SW 1271 (cell line): ENCODE measurements around the gene TMCC1.
"Not testable (repeated sequence)": the region's sequence is repeated elsewhere in the genome, so short reads cannot be mapped to it uniquely, and the experiment has no call there.

Source experiments
- DNase-seq, 2 experiments: peaks; one replicate each; lab custom pipeline; 2025; lab: John Stamatoyannopoulos, UW

TMCC1 gene

DNA sequence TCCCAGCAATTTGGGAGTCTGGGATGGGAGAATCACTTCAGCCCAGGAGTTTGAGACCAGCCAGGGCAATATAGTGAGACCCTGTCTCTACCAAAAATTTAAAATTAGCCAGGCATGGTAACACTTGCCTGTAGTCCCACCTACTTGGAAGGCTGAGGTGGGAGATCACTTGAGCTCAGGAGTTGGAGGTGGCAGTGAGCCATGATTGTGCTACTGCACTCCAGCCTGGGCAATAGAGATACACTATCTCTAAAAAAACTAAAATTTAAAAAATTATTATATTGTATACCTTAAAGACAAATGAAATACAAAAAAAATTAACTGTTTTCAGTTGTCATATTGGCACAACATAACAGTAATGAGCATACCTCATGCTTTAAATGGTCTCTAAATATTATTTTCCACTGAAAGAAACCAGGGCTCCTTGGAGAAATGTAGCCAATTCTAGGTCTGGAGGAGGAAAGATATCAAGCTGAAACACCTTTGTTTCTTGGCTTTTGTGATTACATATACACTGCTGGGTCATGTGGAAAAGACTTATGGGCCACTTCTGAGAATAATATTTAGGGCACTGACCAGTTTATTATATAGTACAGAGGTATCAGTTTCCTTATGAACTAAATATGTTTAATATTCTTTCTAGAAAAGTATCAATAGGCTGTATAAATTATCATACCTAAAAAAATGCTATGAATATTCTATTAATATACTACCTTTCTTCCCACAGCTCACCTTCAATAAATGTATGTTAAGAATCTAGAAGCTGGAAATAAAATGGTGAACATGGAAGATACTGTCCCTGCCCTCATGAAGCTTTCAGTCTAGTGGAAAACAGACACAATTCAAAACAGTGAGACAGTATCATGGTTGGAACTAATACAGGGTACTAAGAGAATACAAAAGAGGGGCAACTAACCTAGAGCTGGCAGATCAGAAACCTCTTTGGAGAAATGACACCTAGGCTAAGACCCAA is 119.5 kb downstream of the TMCC1 start:
- no peak for DNase-seq

DNA sequence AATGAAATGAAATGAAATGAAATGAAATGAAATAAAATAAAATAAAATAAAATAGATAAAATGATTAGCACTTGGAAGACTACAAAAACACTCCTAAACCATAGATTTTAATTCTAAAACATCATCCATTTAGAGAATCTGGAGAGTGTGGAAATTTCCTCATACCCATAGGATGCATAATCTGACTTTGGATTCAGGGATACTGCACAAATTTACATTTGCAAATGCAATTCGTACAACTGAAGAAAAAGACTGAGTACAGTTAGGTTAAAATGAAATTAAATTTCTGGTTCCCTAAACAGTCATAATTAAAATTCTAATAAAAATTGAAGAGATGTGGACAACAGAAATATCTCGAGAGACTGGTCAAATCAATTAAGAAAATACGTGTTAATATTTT is 122.9 kb downstream of the TMCC1 start:
- DNase-seq, result no peak

GRCh38 chr3:129769616-129770015 is 123.9 kb downstream of the TMCC1 start:
- no peak for DNase-seq

DNA sequence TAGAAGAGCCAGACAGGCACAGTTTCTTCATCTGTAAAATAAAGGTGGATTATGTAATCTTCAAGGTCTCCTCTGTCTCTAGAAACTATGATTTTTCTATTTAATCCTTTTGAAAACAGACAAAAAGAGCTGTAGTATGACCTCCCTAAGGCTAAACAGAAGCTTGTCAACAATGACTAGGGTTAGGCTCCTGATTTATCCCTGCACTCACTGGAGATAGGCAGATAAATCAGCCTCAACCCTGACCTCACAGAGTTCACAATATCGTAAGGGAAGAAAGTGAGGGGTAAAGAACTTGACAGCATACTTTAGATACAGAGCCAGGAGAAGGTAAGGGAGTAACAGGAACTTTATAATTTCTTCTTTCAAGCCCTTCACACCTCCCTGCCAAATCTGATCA is 124.8 kb downstream of the TMCC1 start:
- no peak for DNase-seq

DNA sequence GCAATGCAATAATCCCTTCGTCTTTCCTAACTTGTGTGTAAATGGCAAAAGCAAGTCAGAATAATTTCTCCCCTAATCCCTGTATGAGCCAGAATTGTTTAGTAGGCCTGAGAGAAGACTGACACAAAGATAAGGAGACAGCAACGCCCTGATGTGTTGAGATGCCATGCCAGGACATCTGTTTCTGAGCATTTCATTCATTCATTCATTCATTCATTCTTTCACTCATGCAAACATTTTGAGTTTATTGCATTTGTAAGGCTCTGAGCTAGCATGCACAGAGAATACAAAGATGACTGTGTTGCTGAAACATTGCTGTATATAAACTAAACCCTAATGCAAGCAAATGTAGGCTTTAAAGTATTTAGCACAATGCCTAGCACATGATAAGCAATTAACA is 127.4 kb downstream of the TMCC1 start:
- no peak for DNase-seq

DNA sequence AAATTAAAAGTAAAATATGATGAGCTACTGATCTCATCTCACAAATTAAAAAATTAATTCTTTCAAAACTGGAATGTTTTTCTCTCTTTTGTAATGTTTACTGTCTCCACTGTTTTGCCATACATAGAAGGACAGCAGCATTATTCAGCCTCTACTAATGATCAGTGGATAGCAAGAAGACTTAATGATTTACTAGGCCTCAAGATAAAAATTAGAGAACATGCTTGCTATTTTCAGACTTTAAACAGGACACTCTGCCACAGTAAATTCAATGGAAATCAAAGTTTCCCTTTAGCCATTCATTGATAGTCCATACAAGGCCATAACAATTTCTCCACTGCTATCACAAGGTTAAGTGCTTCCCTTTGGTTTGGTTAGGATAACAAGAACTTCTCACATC is 129.4 kb downstream of the TMCC1 start:
- DNase-seq, result no peak

DNA sequence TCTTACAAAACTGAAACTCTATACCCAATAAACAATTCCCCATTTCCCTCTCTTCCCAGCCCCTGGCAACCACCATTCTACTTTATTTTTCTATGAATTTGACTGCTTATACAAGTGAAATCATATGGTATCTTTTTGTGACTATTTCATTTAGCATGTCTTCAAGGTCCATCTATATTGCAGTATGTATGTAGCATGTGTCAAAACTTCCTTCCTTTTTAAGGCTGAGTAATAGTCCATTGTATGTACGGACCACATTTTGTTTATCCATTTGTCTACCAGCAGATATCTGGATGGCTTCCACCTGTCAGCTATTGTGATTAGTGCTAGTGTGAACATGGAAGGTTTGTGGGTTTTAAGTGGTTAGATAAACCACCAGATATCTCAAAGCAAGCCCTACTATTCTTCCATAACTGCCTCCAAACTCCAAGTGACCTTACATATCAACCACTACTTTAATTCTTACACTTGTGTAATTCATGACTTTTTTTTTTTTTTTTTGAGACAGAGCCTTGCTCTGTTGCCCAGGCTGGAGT is 134.7 kb downstream of the TMCC1 start:
- DNase-seq, result no peak

DNA sequence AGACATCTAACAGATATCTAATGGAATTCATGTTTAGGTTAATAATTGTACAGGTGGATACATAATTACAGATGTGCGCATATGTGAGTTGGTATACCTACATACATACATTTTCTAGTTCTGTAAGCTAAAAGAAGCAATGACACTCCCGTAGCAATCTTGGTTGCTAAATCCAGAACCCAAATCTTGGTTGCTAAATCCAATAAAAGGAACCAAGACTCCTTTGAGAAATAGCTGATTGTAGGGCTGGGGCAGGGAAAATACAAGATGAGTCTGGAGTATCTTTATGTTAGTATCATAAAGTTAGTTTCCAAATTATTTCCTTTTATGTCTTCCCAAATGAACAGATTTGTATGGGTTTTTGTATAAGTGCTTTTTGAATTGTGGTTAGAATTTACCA is 135.2 kb downstream of the TMCC1 start:
- DNase-seq, result no peak

DNA sequence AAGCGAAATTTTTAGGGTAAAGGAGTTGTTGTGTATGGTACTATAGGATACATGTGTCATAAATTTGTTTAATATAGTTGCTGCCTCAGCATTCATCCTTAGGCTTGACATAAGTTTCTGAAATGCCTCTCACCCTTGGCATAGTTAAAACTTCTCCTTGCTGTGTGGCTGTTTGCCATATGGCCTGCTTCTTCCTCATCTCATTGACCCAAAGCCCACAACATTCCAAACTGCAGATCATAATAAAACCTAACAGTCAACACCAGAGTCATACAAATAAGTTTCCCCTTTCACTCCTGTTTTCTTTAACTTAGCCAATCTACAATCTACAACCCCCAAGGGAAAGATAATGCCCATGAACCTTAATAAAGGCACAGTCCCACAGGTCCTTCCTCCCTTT is 136.6 kb downstream of the TMCC1 start:
- DNase-seq, result no peak

DNA sequence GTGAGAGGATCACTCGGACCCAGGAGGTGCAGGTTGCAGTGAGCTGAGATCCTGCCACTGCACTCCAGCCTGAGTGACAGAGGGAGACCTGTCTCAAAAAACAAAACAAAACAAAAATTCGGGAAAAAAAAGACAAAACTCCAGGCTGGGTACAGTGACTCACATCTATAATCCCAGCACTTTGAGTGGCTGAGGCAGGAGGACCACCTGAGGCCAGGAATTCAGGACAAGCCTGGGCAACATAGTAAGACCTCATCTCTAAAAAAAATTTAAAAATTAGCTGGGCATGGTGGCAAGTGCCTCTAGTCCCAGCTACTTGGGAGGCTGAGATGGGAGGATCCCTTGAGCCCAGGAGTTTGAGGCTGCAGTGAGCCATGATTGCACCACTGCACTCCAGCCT is 142.4 kb downstream of the TMCC1 start:
- not testable (repeated sequence) for DNase-seq

GRCh38 chr3:129749692-129750091 is 143.8 kb downstream of the TMCC1 start:
- DNase-seq, result no peak

- DNase-seq, result no peak
Observed at GRCh38 chr3:129747992-129748391, 145.5 kb downstream of the TMCC1 start.

DNA sequence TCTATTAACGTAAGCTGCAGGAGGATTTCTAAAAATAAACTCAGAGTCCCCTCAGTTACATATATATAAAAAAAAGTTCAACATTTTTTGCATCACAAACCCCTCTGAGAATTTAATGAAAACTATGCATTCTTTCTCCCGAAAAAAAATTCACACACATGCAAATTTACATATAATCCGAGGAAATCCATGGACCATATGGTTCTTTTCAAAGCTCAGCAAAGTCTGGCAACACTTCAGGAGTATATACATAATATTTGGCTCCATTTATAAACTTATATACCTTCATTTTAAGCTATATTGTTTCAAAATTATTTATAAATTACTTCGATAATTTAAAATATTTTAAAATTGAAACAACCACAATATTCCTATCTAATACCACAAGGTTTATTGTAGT is 146.4 kb downstream of the TMCC1 start:
- DNase-seq, result no peak

DNA sequence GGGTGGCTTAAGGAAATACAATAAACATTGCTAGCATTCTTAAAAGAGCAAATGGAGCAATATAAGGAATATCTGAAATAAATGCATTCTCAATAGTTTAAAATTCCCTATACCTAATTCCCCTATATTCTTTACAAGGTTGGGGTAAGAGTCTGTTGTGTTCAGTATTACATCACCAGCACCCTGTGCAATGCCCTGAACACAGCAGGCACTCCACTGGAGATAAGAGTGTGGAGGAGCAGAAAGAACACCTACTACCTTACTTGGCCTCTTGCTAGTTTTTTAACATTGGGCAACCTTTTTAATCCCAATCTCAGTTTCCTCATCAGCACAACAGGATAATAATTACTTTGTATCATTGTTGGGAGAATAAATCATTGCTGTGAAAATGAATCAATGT is 146.9 kb downstream of the TMCC1 start:
- no peak for DNase-seq

GRCh38 chr3:129745253-129745652 is 148.3 kb downstream of the TMCC1 start:
- DNase-seq, result no peak

DNA sequence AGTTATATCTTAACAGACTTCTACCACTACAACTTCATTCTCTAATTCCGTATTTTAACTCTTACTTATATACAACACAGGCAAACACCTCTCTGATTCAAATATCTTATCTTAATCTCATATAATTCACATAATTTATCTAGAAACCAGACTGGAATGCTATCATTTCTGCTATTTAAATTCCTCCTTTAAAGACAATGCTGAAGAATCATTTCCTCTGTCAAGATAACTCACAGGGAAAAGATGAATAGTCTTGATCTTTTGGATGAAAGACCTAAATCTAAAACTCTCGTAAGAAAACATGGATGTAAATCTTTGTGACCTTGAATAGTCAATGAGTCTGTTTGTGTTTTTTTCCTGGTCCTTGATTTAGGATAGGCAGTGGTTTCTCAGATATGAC is 151.7 kb downstream of the TMCC1 start:
- DNase-seq, result no peak

DNA sequence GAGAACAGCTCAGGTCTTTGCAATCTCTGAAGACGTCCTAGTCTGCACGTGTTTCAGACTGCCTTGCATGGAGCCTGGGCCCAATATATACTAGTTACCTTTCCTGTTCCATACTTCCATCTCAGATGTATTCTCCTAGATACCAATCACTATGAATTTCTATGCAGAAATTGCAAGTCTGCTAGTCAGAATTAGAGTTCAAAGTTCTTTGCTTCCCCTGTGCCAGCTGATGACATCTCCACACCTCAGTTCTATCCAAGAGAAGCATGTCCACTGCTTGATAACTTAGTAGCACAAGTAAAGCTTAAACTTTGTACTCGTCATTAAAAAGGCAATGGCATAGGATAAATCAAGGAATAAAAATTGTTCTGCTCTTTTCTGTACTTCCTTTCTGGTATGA is 153.4 kb downstream of the TMCC1 start:
- DNase-seq, result no peak

DNA sequence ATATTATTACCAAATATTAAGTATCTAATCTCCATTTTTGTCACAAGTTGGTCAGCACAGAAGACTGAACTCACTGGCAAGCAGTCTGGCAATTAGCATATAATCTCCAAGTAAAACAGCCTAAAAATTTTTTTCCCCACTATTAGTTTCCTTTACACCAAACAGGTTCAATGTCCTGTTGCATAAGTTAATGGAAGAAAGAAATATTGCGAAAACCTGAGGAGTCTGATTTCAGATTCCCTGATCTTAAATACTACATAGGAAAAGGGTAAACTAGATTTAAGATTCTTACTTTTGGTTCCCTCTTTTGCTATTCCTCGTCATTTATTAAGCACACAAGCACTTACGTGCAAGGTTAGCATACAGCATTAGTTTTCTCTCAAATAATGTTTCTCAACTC is 153.9 kb downstream of the TMCC1 start:
- DNase-seq, result no peak

DNA sequence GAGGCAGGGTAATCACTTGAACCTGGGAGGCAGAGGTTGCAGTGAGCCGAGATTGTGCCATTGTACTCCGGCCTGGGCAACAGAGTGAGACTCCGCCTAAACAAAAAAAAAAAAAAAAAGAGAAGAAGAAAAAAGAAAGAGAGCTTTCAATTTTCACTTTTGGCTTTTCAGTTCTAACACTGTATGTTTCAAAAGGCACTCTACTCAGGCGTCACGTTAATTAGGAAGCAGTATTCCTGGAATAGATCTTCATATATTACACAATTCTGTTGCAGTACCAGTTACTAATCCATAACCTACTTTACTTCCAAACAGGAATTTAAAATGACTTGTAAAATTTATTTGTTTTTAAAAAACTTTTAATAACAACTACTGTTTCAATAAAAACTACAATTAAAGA is 155.3 kb downstream of the TMCC1 start:
- no peak for DNase-seq

DNA sequence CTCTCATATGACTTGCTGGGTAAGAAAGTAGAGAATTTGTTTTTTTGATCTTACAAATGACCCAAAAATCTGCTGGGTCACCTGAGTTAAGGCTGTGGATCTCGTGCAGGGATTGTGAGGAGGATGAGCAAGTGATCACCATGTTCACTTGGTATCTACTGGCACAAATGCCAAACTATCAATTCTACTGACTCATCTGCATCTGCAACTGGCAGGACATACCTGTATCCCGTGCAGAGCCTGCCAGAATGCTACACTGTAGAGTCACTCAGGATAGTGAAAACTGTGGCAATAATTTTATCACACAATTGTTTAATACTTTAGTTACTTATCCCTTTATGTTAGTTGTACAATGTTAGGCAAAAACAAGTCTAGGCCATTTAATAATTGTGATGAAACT is 157.4 kb downstream of the TMCC1 start:
- DNase-seq, result no peak

DNA sequence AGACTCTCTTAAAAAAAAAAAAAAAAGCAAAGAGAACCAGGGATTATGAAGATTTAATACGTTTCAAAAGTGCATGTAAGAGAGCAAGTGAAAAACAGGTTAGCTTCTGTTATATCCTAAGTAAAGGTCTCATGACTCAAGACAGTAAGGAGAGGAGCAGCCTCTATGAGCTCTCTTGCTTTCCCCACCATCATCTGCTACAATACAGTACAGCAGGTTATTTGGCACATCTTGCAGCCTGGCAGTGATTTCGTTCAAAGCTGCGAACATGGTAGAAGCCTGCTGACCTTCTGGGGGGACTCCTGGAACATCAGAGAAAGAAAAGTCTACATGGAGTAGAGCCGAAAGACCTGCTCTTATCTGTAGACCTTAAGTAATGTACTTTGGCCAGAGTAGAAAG is 157.9 kb downstream of the TMCC1 start:
- no peak for DNase-seq

DNA sequence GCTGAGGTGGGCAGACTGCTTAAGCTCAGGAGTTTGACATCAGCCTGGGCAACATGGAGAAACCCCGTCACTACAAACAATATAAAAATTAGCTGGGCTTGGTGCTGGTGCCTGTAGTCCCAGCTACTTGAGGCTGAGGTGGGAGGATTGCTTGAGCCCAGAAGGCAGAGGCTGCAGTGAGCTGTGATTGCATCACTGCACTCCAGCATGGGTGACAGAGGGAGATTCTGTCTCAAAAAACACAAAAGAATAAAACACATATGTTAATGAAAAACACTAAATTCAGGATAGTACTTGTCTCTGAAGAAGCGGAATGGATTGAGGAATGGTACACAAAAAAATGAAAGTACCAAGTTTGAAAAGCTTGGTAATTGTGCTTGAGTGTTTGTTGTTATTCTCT is 159.1 kb downstream of the TMCC1 start:
- no peak for DNase-seq

DNA sequence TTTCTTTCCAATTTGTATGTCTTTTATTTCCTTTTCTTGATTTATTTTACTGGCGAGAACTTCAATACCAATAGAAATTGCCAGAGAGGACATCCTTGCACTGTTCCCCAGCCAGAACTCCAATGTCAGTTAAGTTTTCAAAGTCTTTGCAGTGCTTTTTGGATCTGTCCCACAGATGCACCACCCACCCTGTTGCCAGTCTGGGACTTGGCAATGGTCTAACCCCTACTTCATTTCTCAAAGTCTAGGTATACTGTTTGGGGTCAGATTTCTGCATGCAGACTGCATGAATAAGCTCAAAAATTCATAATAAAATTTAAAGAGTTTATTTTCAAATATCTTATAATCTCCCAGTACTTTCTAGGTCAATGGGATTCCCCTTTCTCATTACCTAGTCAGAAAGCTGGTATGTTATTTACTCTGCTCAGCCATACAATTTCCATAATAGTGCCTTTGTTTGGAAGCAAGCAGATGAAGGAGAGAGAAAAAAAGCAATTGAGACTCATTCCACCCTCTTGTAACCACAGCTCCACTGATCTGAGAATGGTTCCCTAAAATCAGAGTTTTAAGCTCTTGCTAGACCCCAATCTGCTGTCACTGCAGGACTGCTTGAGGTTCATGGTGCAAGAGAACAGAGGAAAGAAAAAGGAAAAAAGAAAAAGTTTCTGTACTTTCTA is 161.2 kb downstream of the TMCC1 start:
- no peak for DNase-seq
